Gastroesophageal sphincter (tissue), 4 donors: Measurements from ENCODE around the gene PSKH1. TPM values are rescaled to one million over a fixed set of nuclear protein-coding genes. Genes with fewer than 3 reads are reported as not detected.

Experiments
- ATAC-seq: fragments of 150-250 bp; one replicate; pipeline ENCODE4 v1.9.1; 2016; ENCODE audit warnings: mild to moderate bottlenecking, moderate library complexity
- H3K27ac ChIP-seq, 4 donors: fragments of 200-600 bp; sonication (generic) in 3 of 4; 1 replicate in 3 of 4; 2 replicates in 1 of 4; pipeline ENCODE4 v1.5.1; 2016 to 2019
- H3K27me3 ChIP-seq: fragments of 200-600 bp; sonication (generic); one replicate; pipeline ENCODE4 v1.5.1; 2019
- H3K36me3 ChIP-seq, 2 donors: fragments of 200-600 bp; sonication (generic); one replicate each; pipeline ENCODE4 v1.5.1; 2019; ENCODE audit warnings: control low read depth in 1 of 2
- H3K4me1 ChIP-seq, 3 donors: fragments of 200-600 bp; sonication (generic); 1 replicate in 2 of 3; 2 replicates in 1 of 3; pipeline ENCODE4 v1.5.1; 2016 to 2019; ENCODE audit warnings: control low read depth in 2 of 3
- H3K4me3 ChIP-seq, 2 donors: fragments of 200-600 bp; sonication (generic); one replicate each; pipeline ENCODE4 v1.5.1; 2019; ENCODE audit warnings: mild to moderate bottlenecking in 1 of 2, moderate library complexity in 1 of 2
- H3K9me3 ChIP-seq, 3 donors: fragments of 200-600 bp; sonication (generic); one replicate each; pipeline ENCODE4 v1.5.1; 2017 to 2019; ENCODE audit warnings: control low read depth in 2 of 3
- EP300 ChIP-seq: sonication (generic); formaldehyde crosslinking; IDR thresholded peaks from one replicate; pipeline ENCODE4 v1.6.1; 2017; ENCODE audit warnings: antibody characterized with exemption, mild to moderate bottlenecking
- POLR2A ChIP-seq, 2 donors: fragments of 450-650 bp; IDR thresholded peaks; one replicate each; pipeline ENCODE4 v1.6.1; 2017; ENCODE audit warnings: antibody characterized with exemption in 2 of 2, mild to moderate bottlenecking in 2 of 2, moderate library complexity in 1 of 2
- POLR2AphosphoS5 ChIP-seq: sonication (generic); formaldehyde crosslinking; IDR thresholded peaks from one replicate; pipeline ENCODE4 v1.6.1; 2017; ENCODE audit warnings: antibody characterized with exemption
- WGBS, 2 donors: methylation state at CpG; one replicate each; pipeline ENCODE4 v1.1.5; 2018; ENCODE audit warnings: low coverage in 1 of 2; 5-methylcytosine and 5-hydroxymethylcytosine counted together
- total RNA-seq, 4 donors: library from RNA; depleted of rRNA; stranded (reverse); fragments of >200 nt; gene quantifications; one replicate each; pipeline ENCODE4 v1.1.0, GENCODE V29; 2016
- TF ChIP-seq, protein P1 (sequence below), 4 experiments: fragments of 200-600 bp in 2 of 4; fragments of 450-650 bp in 2 of 4; sonication (generic) in 1 of 4; IDR thresholded peaks; one replicate each; pipeline ENCODE4 v1.5.1; 2017 to 2019; ENCODE audit warnings: antibody characterized with exemption in 4 of 4, mild to moderate bottlenecking in 2 of 4, moderate library complexity in 2 of 4

The PSKH1 gene
- total RNA-seq, 4 donors from 2014 or later: 14.7 to 32.3 (median 23.4) TPM

DNA sequence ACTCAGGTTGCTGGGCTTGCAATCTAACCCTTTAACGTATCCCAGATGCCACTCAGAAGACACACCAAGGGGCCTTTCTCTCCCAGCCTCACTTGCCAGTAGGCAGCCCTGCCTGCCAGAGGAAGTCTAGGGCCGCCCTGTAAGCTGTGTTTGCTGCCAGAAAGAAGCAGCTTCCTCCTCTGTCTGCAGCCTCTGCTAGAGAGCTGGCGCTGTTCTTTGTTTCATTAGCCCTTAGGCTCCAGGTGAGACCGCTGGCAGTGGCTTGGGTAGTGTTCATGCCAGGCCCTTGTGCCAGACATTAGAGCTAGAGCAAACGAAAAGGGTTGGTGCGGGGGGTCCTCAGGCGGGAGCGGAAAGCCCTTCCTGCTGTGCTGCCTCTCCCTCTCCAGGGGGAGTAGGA, 29.7 kb downstream of the PSKH1 start:
- 63 to 76% methylated on average over 1 to 5 of the region's 8 CpGs for WGBS, 2 donors
- H3K36me3 ChIP-seq: peaks cover 0 to 36% of the 10 kb centered on the region in 2 donors
- H3K27me3 ChIP-seq: no peaks in the 10 kb centered on the region
- TF ChIP-seq, protein P1, sequence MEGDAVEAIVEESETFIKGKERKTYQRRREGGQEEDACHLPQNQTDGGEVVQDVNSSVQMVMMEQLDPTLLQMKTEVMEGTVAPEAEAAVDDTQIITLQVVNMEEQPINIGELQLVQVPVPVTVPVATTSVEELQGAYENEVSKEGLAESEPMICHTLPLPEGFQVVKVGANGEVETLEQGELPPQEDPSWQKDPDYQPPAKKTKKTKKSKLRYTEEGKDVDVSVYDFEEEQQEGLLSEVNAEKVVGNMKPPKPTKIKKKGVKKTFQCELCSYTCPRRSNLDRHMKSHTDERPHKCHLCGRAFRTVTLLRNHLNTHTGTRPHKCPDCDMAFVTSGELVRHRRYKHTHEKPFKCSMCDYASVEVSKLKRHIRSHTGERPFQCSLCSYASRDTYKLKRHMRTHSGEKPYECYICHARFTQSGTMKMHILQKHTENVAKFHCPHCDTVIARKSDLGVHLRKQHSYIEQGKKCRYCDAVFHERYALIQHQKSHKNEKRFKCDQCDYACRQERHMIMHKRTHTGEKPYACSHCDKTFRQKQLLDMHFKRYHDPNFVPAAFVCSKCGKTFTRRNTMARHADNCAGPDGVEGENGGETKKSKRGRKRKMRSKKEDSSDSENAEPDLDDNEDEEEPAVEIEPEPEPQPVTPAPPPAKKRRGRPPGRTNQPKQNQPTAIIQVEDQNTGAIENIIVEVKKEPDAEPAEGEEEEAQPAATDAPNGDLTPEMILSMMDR (IDR thresholded peaks at IDR 0.05): no peak
- no peak for TF ChIP-seq EP300
- no peak for TF ChIP-seq POLR2AphosphoS5
- no peak for TF ChIP-seq POLR2A (IDR thresholded peaks at IDR 0.05)
- peaks cover 0 to 86% (median 21%) of the 10 kb centered on the region in 3 donors for H3K4me1 ChIP-seq
- no peaks in the 10 kb centered on the region for H3K9me3 ChIP-seq
- H3K4me3 ChIP-seq: no peak overlapping the region
- H3K27ac ChIP-seq: peak overlapping the region in 1 of 4 donors; percentile 46
- no peak for ATAC-seq

DNA sequence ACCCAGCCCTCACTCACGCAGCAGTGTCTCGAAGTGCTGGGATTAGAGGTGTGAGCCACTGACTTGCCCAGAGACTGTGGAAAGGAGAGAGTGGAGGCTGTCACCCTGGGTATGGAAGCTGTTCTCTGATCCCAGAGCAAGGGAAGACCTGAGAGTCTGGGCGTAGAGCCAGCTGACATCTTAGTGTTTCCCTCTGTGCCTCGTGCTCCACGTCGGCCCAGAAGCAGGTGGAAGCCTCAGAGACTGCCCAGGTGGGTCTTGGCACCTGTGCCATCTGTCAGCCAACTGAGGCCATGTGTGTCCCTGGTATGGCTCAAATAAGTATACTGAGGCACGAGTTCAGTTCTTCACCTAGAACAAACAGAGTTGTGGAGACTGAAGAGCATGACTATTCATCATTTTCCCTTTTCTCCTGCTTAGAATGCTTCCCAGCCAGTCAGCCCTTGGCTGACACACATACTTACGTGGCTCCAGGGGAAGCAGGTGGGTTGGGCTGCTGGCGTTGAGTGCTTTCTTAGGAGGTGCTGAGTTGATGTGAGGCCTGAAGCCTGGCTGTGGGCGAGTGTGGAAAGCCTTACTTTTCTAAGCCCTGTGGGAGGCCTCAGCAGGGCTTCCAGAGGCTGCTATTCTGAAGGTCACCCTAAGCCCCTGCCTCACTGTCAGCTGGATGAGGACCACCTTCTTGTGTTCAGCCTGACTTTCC, 30.5 kb downstream of the PSKH1 start:
- Histone ChIP-seq H3K4me3 (no peak overlapping the region), H3K9me3 (no peaks in the 10 kb centered on the region), H3K4me1 (peaks cover 0 to 85% (median 21%) of the 10 kb centered on the region in 3 donors), H3K27ac (peak overlapping the region in 3 of 4 donors; percentile 25 to 48 (median 46)), H3K36me3 (peaks cover 0 to 45% of the 10 kb centered on the region in 2 donors), H3K27me3 (no peaks in the 10 kb centered on the region)
- no peak for ATAC-seq
- WGBS, 2 donors: 60 to 66% methylated on average over 2 to 3 of the region's 10 CpGs
- no peak for TF ChIP-seq EP300
- no peak for TF ChIP-seq POLR2AphosphoS5
- TF ChIP-seq, protein P1 (IDR thresholded peaks at IDR 0.05): no peak
- TF ChIP-seq POLR2A (IDR thresholded peaks at IDR 0.05): no peak

DNA sequence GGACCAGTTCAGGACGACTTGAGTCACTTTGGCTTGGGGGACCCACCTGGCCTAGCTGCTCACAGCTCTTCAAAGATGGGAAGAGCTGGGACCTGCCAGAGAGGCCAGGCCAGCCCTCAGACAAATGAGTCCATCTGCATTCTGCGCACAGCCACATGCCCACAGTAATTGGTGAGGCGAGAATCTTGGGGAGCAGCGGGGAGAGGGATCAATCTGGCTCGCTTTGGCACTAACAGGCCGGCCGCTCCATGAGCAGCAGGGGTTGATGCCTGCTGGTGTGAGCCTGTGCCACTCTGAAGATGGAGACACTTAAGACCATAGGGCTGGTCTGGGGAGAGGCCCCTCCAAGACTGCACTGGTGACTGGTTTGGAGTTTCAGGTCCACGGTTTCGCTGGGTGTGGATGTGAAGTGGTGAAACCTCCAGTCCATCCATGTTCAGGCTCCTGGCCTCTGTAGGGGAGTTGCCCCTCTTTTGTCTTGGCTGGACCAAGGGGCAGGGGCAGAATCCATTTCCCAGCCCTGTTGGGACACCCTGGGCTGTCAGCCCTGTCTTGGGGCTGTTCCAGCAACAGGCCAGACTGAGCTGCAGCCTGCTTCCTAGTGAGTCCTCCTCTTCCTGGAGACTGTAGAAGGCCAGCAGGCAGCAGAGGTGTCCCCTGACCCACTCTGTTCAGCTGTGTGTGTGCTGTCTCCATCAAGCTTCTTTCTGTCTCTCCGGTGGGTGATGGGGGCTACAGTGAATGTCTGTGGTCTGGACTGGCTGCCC, 31.3 kb downstream of the PSKH1 start:
- Histone ChIP-seq H3K27me3 (no peaks in the 10 kb centered on the region), H3K27ac (peak overlapping the region in 3 of 4 donors; percentile 25 to 48 (median 46)), H3K4me1 (peaks cover 0 to 78% (median 21%) of the 10 kb centered on the region in 3 donors), H3K4me3 (no peak overlapping the region), H3K36me3 (peaks cover 0 to 48% of the 10 kb centered on the region in 2 donors), H3K9me3 (no peaks in the 10 kb centered on the region)
- no peak for TF ChIP-seq EP300
- no peak for TF ChIP-seq POLR2A (IDR thresholded peaks at IDR 0.05)
- TF ChIP-seq, protein P1 (IDR thresholded peaks at IDR 0.05): no peak
- no peak for TF ChIP-seq POLR2AphosphoS5
- WGBS, 2 donors: no CpG with 5 or more reads among the region's 10 CpGs
- no peak for ATAC-seq

DNA sequence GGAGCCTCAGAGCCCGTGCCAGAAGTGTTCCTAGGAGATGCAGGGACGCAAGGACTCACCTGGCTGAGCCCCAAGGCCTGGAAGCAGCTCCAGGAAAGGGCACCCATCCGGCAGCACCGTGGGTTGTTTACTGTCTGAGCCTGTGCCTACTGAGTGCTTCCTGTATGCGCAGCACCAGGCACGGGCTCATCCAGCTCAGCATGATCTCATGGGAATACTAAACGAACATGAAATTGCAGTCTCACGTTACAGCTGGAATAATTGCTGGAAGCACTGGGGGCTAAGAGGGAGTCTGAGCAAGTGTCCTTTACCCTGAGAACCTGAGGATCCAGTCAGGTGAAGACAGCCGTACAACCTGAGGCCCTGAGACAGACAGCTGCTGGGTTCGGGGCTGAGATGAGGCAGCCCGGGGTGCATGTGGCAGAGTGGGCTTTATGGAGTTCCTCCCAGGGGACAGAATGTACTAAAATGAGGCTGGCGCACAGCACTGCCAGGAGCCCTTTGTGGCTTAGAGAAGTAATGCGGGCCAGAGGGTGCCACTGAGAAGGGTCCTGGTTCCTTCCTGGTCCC, 33.2 kb downstream of the PSKH1 start:
- Histone ChIP-seq H3K4me1 (peaks cover 0 to 64% (median 12%) of the 10 kb centered on the region in 3 donors), H3K4me3 (no peak overlapping the region), H3K27ac (peak overlapping the region in 3 of 4 donors; percentile 31 to 65 (median 60)), H3K36me3 (peaks cover 0 to 59% of the 10 kb centered on the region in 2 donors), H3K9me3 (no peaks in the 10 kb centered on the region), H3K27me3 (no peaks in the 10 kb centered on the region)
- TF ChIP-seq POLR2A (IDR thresholded peaks at IDR 0.05): no peak
- TF ChIP-seq, protein P1 (IDR thresholded peaks at IDR 0.05): no peak
- TF ChIP-seq POLR2AphosphoS5: no peak
- TF ChIP-seq EP300: no peak
- ATAC-seq: no peak
- WGBS, 2 donors: 33 to 45% methylated on average over 1 to 5 of the region's 13 CpGs
